Ramos (cell line): ENCODE measurements around the gene SCLT1.
"Not testable (repeated sequence)": the region's sequence is repeated elsewhere in the genome, so short reads cannot be mapped to it uniquely, and the experiment has no call there.

Experiments used
- in situ Hi-C: fragments of 300-500 bp; cut with MboI; formaldehyde crosslinking; loops from one replicate; pipeline ENCODE4 v1.14.3; 2022; ENCODE audit warnings: low sequenced_read_pairs; ENCODE audit not compliant: unreplicated experiment

The SCLT1 gene

GRCh38 chr4:129082302-129082701 lies 11.0 kb downstream of the SCLT1 start:
- in situ Hi-C loops = loop anchor here (25.0 kb wide), 1 partner anchor 270 kb away; the partner anchor contains the start of gene JADE1

GRCh38 chr4:129080129-129080528 lies 13.2 kb downstream of the SCLT1 start:
- in situ Hi-C loops = loop anchor here (25.0 kb wide), 1 partner anchor 268 kb away; the partner anchor contains the start of gene JADE1

GRCh38 chr4:129077326-129077725 lies 16.0 kb downstream of the SCLT1 start:
- in situ Hi-C loops = loop anchor here (25.0 kb wide), 1 partner anchor 265 kb away; the partner anchor contains the start of gene JADE1

- in situ Hi-C loops = not testable (repeated sequence)
These were observed 23.8 kb downstream of the SCLT1 start for GRCh38 chr4:129069537-129069936.

- in situ Hi-C loops = no loop called here
These were observed 28.6 kb downstream of the SCLT1 start for GRCh38 chr4:129064717-129065116.

GRCh38 chr4:129063640-129064039 lies 29.7 kb downstream of the SCLT1 start:
- in situ Hi-C loops = no loop called here

GRCh38 chr4:129062580-129062979 lies 30.8 kb downstream of the SCLT1 start:
- in situ Hi-C loops = no loop called here

GRCh38 chr4:129059028-129059427 lies 34.3 kb downstream of the SCLT1 start:
- in situ Hi-C loops = no loop called here

- in situ Hi-C loops = no loop called here
These were observed 47.0 kb downstream of the SCLT1 start for GRCh38 chr4:129046055-129046959.

- in situ Hi-C loops = no loop called here
These were observed 49.8 kb downstream of the SCLT1 start for GRCh38 chr4:129043523-129043922.

- in situ Hi-C loops = no loop called here
These were observed 52.9 kb downstream of the SCLT1 start for GRCh38 chr4:129040471-129040870.

GRCh38 chr4:129037093-129037492 lies 56.2 kb downstream of the SCLT1 start:
- in situ Hi-C loops = no loop called here

- in situ Hi-C loops = no loop called here
These were observed 78.5 kb downstream of the SCLT1 start for GRCh38 chr4:129014566-129015509.

GRCh38 chr4:129008096-129008495 lies 85.2 kb downstream of the SCLT1 start:
- in situ Hi-C loops = no loop called here

- in situ Hi-C loops = no loop called here
These were observed 106.4 kb downstream of the SCLT1 start for GRCh38 chr4:128986908-128987307.

- in situ Hi-C loops = no loop called here
These were observed 107.3 kb downstream of the SCLT1 start for GRCh38 chr4:128986019-128986418.

- in situ Hi-C loops = no loop called here
These were observed 109.4 kb downstream of the SCLT1 start for GRCh38 chr4:128983771-128984485.

GRCh38 chr4:128981377-128981776 lies 112.0 kb downstream of the SCLT1 start:
- in situ Hi-C loops = no loop called here

- in situ Hi-C loops = no loop called here
These were observed 112.5 kb downstream of the SCLT1 start for GRCh38 chr4:128980816-128981326.

GRCh38 chr4:128979934-128980333 lies 113.4 kb downstream of the SCLT1 start:
- in situ Hi-C loops = no loop called here
